HG02678 (cell line): Measurements from ENCODE around the gene LMTK3.

Source experiments
- ATAC-seq: cut with Tn5 transposase; IDR thresholded peaks from one replicate; pipeline ENCODE4 v1.9.1; 2021; ENCODE audit warnings: mild to moderate bottlenecking, moderate library complexity; ENCODE audit not compliant: unreplicated experiment

The LMTK3 gene

GRCh38 chr19:48473161-48473966 lies 38.3 kb downstream of the LMTK3 start:
- ATAC-seq: no peak

GRCh38 chr19:48471836-48472235 lies 39.8 kb downstream of the LMTK3 start:
- no peak for ATAC-seq

- no peak for ATAC-seq
Observed at GRCh38 chr19:48470856-48471255, 40.8 kb downstream of the LMTK3 start.

DNA sequence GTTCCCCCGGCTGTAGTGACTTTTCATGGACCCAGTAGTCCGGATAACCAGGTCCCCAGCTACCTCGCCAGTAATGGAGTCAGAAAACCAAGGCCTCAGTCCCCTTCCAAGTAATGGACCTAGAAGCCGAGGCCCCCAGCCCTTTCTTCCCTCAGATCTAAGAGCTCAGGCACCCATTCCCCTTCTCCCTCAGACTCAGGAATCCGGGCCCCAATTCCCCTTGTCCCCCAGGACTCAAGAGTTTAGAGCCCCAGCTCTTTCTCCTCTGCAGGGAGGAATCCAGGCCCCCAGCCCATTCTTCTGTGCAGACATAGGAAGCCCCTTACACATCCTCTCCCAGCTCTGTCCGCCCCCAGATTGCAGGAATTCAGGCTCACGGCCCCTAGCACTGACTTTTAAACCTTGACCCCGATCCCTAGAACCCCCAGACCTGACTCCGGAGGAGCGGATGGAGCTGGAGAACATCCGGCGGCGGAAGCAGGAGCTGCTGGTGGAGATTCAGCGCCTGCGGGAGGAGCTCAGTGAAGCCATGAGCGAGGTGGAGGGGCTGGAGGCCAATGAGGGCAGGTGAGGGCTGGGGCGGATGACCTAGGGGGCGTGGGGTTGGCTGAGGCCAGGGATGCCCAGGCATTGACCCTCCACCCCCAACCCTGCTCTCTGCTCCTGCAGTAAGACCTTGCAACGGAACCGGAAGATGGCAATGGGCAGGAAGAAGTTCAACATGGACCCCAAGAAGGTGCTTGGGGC lies 41.5 kb downstream of the LMTK3 start:
- ATAC-seq: no peak

DNA sequence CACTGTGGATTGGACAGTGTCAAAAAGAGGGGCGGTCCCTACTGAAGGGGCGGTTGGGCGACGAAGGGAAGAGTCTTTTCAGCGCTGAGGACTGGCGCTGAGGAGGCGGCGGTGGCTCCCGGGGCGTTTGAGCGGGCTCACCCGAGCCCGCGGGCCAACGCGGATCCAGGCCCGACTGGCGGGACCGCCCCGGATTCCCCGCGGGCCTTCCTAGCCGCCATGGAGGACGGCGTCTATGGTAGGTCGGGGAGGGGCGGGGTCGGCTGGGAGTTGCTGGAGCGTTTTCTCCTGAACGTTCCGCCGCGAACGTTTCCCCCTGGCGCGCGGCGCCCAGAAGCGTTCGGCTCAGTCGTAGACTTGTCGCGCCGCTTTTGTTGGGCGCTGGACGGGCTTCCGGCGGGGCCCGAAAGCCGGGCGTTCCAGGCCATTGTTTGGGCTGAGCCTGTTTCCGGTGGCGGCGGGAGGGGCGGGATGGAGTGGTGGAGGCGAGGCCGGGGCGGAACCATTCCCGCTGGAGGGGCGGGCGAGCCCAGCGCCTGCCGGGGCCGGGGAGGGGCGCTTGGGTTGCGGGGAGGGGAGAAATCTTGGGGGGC lies 42.2 kb downstream of the LMTK3 start, which contains the start of gene CYTH2:
CYTH2 (plus strand) TSS at position 81 of the 593 bp plus-strand sequence; CDS start at position 220, 139 bp downstream.
- peak; percentile 28 for ATAC-seq

- ATAC-seq: peak; percentile 94
Observed at GRCh38 chr19:48468772-48469288, 42.8 kb downstream of the LMTK3 start.

DNA sequence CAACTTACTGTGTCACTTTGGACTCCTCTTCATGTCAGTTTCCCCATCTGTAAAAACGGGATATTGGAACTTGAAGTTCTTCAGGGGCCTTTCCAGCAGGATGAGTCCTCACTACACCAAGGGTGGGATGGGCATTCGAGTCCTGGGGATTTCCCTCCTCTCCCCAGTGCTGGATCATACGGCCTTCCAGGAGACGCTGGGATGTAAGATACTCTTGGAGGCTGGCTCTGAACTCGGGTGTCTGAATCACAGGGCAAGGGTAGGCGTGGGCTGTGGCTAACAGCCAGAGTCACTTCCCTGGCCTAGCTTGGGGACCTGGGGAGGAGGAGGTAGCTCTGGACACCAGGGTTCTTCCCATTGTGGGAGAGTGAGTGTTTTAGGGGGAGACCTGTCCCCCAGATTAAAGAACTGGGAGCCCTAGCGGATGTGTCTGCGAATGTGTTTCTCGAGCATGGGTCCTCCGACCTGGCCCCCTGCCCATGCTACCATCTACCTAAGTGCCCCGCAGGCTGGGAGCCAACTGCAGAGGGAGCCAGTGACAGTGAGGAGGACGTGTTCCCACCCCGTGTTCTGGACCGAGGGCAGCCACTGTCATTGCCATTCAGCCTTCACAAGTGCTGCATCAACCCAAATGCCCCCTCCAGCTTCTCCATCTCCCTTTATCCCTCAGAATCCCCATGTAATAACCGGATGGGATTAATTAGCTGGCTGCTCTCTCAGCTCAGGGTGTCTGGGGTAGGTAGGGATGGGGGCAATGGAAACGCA lies 44.9 kb downstream of the LMTK3 start:
- ATAC-seq: no peak

- no peak for ATAC-seq
Observed at GRCh38 chr19:48465215-48465614, 46.4 kb downstream of the LMTK3 start.

GRCh38 chr19:48461982-48462655 lies 49.5 kb downstream of the LMTK3 start:
- no peak for ATAC-seq

DNA sequence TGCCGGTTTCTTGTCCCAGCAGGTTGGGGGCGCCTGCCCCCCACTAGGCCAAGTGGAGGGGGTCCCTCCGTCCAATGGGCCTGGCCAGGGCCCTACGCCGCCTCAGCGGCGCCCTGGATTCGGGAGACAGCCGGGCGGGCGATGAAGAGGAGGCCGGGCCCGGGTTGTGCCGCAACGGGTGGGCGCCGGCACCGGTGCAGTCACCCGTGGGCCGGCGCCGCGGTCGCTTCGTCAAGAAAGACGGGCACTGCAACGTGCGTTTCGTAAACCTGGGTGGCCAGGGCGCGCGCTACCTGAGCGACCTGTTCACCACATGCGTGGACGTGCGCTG lies 50.0 kb downstream of the LMTK3 start:
- ATAC-seq: no peak

GRCh38 chr19:48458016-48458415 lies 53.6 kb downstream of the LMTK3 start:
- no peak for ATAC-seq

DNA sequence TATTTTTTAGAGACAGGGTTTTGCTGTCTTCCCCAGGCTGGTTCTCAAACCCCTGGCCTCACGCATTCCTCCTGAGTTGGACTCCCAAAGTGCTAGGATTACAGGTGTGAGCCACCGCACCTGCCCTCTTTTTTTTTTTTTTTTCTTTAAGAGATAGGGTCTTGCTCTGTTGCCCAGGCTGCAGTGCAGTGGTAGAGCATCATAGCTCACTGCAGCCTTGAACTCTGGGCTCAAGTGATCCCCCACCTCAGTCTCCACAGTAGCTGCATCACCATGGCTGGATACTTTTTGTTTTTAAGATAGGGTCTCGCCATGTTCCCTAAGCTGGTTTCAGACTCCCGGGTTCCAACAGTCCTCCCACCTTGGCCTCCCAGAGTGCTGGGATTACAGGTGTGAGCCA lies 54.8 kb downstream of the LMTK3 start:
- ATAC-seq: no peak

GRCh38 chr19:48455908-48456562 lies 55.6 kb downstream of the LMTK3 start:
- ATAC-seq: no peak

DNA sequence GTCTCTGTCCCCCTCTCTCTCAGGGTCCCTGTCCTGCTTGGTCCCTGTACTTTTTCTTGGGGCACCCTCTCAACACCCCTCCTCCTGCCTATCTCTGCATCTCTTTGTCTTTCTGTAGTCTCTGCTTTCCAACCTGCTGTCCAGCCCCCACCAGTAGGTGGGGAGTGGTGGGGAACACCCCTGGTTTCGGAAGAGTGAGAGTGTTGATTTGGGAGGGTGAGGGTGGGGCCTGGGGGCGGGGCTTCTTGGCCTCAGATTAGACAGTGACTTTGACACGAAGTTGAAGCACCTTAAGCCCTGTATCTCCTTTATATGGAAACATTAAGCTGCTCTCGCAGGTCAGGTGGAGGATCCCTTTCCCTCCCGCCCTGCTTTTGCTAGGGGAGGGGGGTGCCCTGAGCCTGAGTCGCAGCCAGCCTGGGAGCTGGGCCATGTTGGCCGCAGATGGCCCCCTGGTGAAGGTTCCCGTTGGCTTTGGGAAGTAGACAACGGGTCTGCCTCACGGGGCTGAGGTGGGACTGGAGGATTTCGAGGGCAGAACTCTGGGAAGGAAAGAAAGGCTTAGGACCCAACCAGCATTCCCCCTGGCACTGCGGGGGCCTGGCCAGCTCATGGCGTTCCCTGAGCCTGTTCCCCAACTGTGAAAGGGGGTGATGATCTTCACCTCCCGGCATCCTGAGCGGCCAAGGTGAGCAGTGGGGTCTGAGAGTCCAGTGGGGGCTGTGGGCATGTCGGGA lies 56.3 kb downstream of the LMTK3 start, which contains the start of gene KCNJ14:
KCNJ14 (plus strand) TSS at position 404 of the 737 bp plus-strand sequence. CDS start 6,151 bp downstream, outside the sequence.
- ATAC-seq: no peak

- ATAC-seq: no peak
Observed at GRCh38 chr19:48454150-48454730, 57.4 kb downstream of the LMTK3 start.

DNA sequence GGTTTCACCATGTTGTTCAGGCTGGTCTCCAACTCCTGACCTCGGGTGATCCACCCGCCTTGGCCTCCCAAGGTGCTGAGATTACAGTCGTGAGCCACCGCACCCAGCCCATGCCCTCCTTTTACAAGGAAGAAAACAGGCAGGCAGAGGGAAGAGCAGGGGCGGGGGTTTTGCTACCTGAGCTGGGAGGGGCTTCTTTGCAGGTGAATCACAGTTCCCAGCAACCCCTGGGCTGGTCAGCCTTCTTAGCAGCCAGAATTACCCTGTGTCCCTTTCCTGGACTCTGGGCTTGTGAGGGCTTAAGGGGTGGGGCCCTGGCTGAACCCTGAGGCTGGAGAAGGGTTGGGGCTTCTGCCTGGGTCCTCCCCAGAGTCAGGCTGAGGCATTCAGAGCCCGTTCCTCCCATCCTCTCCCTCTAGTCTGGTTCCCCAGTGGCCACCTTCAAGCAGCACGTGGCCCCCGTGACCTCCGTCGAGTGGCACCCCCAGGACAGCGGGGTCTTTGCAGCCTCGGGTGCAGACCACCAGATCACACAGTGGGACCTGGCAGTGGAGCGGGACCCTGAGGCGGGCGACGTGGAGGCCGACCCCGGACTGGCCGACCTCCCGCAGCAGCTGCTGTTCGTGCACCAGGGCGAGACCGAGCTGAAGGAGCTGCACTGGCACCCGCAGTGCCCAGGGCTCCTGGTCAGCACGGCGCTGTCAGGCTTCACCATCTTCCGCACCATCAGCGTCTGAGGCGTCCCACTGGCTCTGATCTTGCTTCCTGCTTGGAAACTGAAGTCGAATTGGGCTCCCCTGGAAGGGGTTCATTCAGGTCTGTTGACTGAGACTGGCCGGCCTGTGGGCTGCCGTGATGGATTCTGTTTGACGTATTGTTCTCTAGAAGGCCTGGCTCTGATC lies 59.1 kb downstream of the LMTK3 start:
- ATAC-seq: no peak

DNA sequence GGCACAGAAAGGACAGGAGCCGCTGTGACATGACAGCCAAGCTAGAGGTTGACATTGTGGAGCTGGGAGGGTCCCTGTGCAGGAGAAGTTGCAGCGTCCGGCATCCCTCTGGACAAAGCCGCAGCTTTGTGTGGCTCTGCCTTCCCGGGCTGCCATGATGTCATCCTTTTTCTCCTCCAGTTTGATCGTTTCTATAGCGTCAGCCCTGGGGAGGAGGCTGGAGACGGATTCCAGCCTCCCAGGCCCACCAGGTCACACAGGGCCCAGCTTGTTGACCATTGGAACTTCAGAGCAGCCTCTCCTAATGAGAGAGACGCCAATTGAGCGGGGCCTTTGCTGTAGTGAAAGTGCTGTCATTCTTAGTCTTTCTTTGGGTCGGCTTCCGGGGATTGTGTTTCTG lies 60.0 kb downstream of the LMTK3 start:
- no peak for ATAC-seq

GRCh38 chr19:48450863-48451262 lies 60.8 kb downstream of the LMTK3 start:
- no peak for ATAC-seq
